Neural progenitor cell (in vitro differentiated cells): ENCODE data around the gene MRPL24. TPM values are rescaled to one million over a fixed set of nuclear protein-coding genes. Genes with fewer than 3 reads are reported as not detected.
A peak's percentile ranks its signal among the peaks of the same experiment; 100 is the strongest.

ENCODE experiments used
- DNase-seq: peaks from one replicate; pipeline ENCODE4 v3.0.0-alpha.2; 2016; ENCODE audit warnings: low spot score
- H2AFZ ChIP-seq: fragments of 200-600 bp; sonication (generic); replicated peaks from 2 replicates; pipeline ENCODE4 v1.6.1; 2016; ENCODE audit warnings: antibody characterized with exemption
- H3F3A ChIP-seq: fragments of 200-600 bp; sonication (generic); 2 replicates; pipeline ENCODE4 v1.6.1; 2016; ENCODE audit warnings: antibody characterized with exemption, low read depth
- H3K27ac ChIP-seq: fragments of 200-600 bp; sonication (generic); 2 replicates; pipeline ENCODE4 v1.5.1; 2016; ENCODE audit warnings: mild to moderate bottlenecking
- H3K27me3 ChIP-seq: fragments of 200-600 bp; sonication (generic); 2 replicates; pipeline ENCODE4 v1.6.1; 2016; ENCODE audit warnings: mild to moderate bottlenecking, moderate library complexity
- H3K36me3 ChIP-seq: fragments of 200-600 bp; sonication (generic); 2 replicates; pipeline ENCODE4 v1.5.1; 2016
- H3K4me1 ChIP-seq: fragments of 200-600 bp; sonication (generic); 2 replicates; pipeline ENCODE4 v1.6.1; 2016; ENCODE audit warnings: mixed run types
- H3K4me2 ChIP-seq: fragments of 200-600 bp; sonication (generic); 2 replicates; pipeline ENCODE4 v1.6.1; 2016
- H3K4me3 ChIP-seq: fragments of 200-600 bp; sonication (generic); 2 replicates; pipeline ENCODE4 v1.5.1; 2016
- H3K79me2 ChIP-seq: fragments of 200-600 bp; sonication (generic); 2 replicates; pipeline ENCODE4 v1.6.1; 2016; ENCODE audit warnings: low read depth
- H3K9ac ChIP-seq: fragments of 200-600 bp; sonication (generic); 2 replicates; pipeline ENCODE4 v1.6.1; 2016
- H3K9me3 ChIP-seq: fragments of 200-600 bp; sonication (generic); 2 replicates; pipeline ENCODE4 v1.5.1; 2016; ENCODE audit warnings: low read depth
- H4K20me1 ChIP-seq: fragments of 200-600 bp; sonication (generic); 2 replicates; pipeline ENCODE4 v1.6.1; 2016; ENCODE audit warnings: low read depth
- H3K27ac Mint-ChIP-seq: 3 replicates; pipeline ENCODE4 v1.8.0; 2021; ENCODE audit warnings: mixed read lengths
- H3K27me3 Mint-ChIP-seq: 2 replicates; pipeline ENCODE4 v1.8.0; 2022; ENCODE audit warnings: low read depth, mild to moderate bottlenecking, inconsistent platforms, moderate library complexity, mixed read lengths; ENCODE audit not compliant: insufficient read depth
- H3K36me3 Mint-ChIP-seq: 3 replicates; pipeline ENCODE4 v1.8.0; 2021; ENCODE audit warnings: mixed read lengths
- H3K4me1 Mint-ChIP-seq: 3 replicates; pipeline ENCODE4 v1.8.0; 2021; ENCODE audit warnings: mixed read lengths
- H3K4me3 Mint-ChIP-seq: 3 replicates; pipeline ENCODE4 v1.8.0; 2021; ENCODE audit warnings: mild to moderate bottlenecking, moderate library complexity, mixed read lengths
- H3K9me3 Mint-ChIP-seq: 3 replicates; pipeline ENCODE4 v1.8.0; 2020; ENCODE audit warnings: mixed read lengths
- CTCF ChIP-seq: fragments of 200-600 bp; sonication (generic); IDR thresholded peaks from 2 replicates; pipeline ENCODE4 v1.5.1; 2017; ENCODE audit warnings: antibody characterized with exemption, mild to moderate bottlenecking
- EZH2 ChIP-seq: fragments of 200-600 bp; sonication (generic); IDR thresholded peaks from 2 replicates; pipeline ENCODE4 v1.6.1; 2017; ENCODE audit warnings: antibody characterized with exemption, mild to moderate bottlenecking, moderate library complexity
- EZH2phosphoT487 ChIP-seq: fragments of 200-600 bp; sonication (generic); IDR thresholded peaks from 2 replicates; pipeline ENCODE4 v1.6.1; 2017; ENCODE audit warnings: antibody characterized with exemption
- total RNA-seq: library from RNA; depleted of rRNA; stranded (reverse); fragments of >200 nt; gene quantifications from 2 replicates; pipeline ENCODE4 v1.2.3, GENCODE V29; 2015; ENCODE audit warnings: low replicate concordance

MRPL24 gene
- total RNA-seq, 1 donor from 2014 or later: 21.4 TPM

- peak overlapping the region; percentile 17 for H3K27ac Mint-ChIP-seq
- Histone ChIP-seq H3K4me2 (peak overlapping the region; percentile 84), H3F3A (peaks cover 52% of the 10 kb centered on the region), H3K27me3 (peaks cover 15% of the 10 kb centered on the region), H3K9me3 (no peaks in the 10 kb centered on the region), H3K4me1 (peaks cover 53% of the 10 kb centered on the region), H3K9ac (no peak overlapping the region), H3K79me2 (no peaks in the 10 kb centered on the region), H4K20me1 (no peaks in the 10 kb centered on the region), H3K4me3 (no peak overlapping the region), H3K36me3 (no peaks in the 10 kb centered on the region), H3K27ac (no peak overlapping the region), H2AFZ (no peak overlapping the region)
- TF ChIP-seq EZH2phosphoT487: no peak
- TF ChIP-seq EZH2: no peak
- no peak for TF ChIP-seq CTCF
- no peak for DNase-seq
- H3K27me3 Mint-ChIP-seq: peaks cover 13% of the 10 kb centered on the region
- peak overlapping the region; percentile 42 for H3K4me3 Mint-ChIP-seq
- H3K4me1 Mint-ChIP-seq: peaks cover 58% of the 10 kb centered on the region
- no peaks in the 10 kb centered on the region for H3K9me3 Mint-ChIP-seq
- H3K36me3 Mint-ChIP-seq: no peaks in the 10 kb centered on the region
These were observed 49.7 kb downstream of the MRPL24 start for GRCh38 chr1:156691191-156691590.

- no peak for TF ChIP-seq EZH2
- TF ChIP-seq EZH2phosphoT487: no peak
- no peak for TF ChIP-seq CTCF
- H4K20me1 ChIP-seq: no peaks in the 10 kb centered on the region
- Mint-ChIP-seq H3K36me3 (no peaks in the 10 kb centered on the region), H3K9me3 (no peaks in the 10 kb centered on the region), H3K27me3 (peaks cover 13% of the 10 kb centered on the region), H3K4me3 (peak overlapping the region; percentile 78), H3K4me1 (peaks cover 58% of the 10 kb centered on the region), H3K27ac (peak overlapping the region; percentile 74)
- no peaks in the 10 kb centered on the region for H3K9me3 ChIP-seq
- peaks cover 53% of the 10 kb centered on the region for H3K4me1 ChIP-seq
- no peak overlapping the region for H3K27ac ChIP-seq
- no peak overlapping the region for H2AFZ ChIP-seq
- DNase-seq: no peak
- no peak overlapping the region for H3K4me3 ChIP-seq
- peaks cover 15% of the 10 kb centered on the region for H3K27me3 ChIP-seq
- H3K4me2 ChIP-seq: peak overlapping the region; percentile 84
- no peak overlapping the region for H3K9ac ChIP-seq
- H3K36me3 ChIP-seq: no peaks in the 10 kb centered on the region
- peaks cover 52% of the 10 kb centered on the region for H3F3A ChIP-seq
- H3K79me2 ChIP-seq: no peaks in the 10 kb centered on the region
These were observed 50.2 kb downstream of the MRPL24 start for GRCh38 chr1:156690675-156691036.

GRCh38 chr1:156689953-156690674, 50.8 kb downstream of the MRPL24 start:
- no peak overlapping the region for H3K27ac ChIP-seq
- H2AFZ ChIP-seq: no peak overlapping the region
- H3K79me2 ChIP-seq: no peaks in the 10 kb centered on the region
- Mint-ChIP-seq H3K4me3 (peak overlapping the region; percentile 78), H3K36me3 (no peaks in the 10 kb centered on the region), H3K27me3 (peaks cover 13% of the 10 kb centered on the region), H3K27ac (peak overlapping the region; percentile 74), H3K9me3 (no peaks in the 10 kb centered on the region), H3K4me1 (peaks cover 58% of the 10 kb centered on the region)
- no peaks in the 10 kb centered on the region for H3K36me3 ChIP-seq
- TF ChIP-seq EZH2phosphoT487: no peak
- no peak for TF ChIP-seq CTCF
- TF ChIP-seq EZH2: no peak
- peak; percentile 54 for DNase-seq
- H3K4me1 ChIP-seq: peaks cover 53% of the 10 kb centered on the region
- H3K4me3 ChIP-seq: peak overlapping the region; percentile 44
- no peak overlapping the region for H3K9ac ChIP-seq
- H3K9me3 ChIP-seq: no peaks in the 10 kb centered on the region
- peak overlapping the region; percentile 84 for H3K4me2 ChIP-seq
- H4K20me1 ChIP-seq: no peaks in the 10 kb centered on the region
- peaks cover 52% of the 10 kb centered on the region for H3F3A ChIP-seq
- peaks cover 15% of the 10 kb centered on the region for H3K27me3 ChIP-seq
